GM23248 (cell line): ENCODE data around the gene SERPINI2. TPM values are rescaled to one million over a fixed set of nuclear protein-coding genes. Genes with fewer than 3 reads are reported as not detected.

Experiments
- DNase-seq: peaks from one replicate; pipeline ENCODE4 v3.0.0-alpha.2; 2015
- H2AFZ ChIP-seq: fragments of 200-600 bp; sonication (generic); 2 replicates; pipeline ENCODE4 v1.6.1; 2016; ENCODE audit warnings: antibody characterized with exemption
- H3F3A ChIP-seq: fragments of 200-600 bp; sonication (generic); 2 replicates; pipeline ENCODE4 v1.6.1; 2016; ENCODE audit warnings: mild to moderate bottlenecking, antibody characterized with exemption, mixed run types; ENCODE audit not compliant: insufficient read depth
- H3K27ac ChIP-seq: fragments of 200-600 bp; sonication (generic); 2 replicates; pipeline ENCODE4 v1.5.1; 2016; ENCODE audit warnings: mild to moderate bottlenecking
- H3K27me3 ChIP-seq: fragments of 200-600 bp; sonication (generic); replicated peaks from 2 replicates; pipeline ENCODE4 v1.6.1; 2016; ENCODE audit warnings: mild to moderate bottlenecking; ENCODE audit not compliant: insufficient read depth
- H3K36me3 ChIP-seq: fragments of 200-600 bp; sonication (generic); 2 replicates; pipeline ENCODE4 v1.6.1; 2016; ENCODE audit warnings: low read depth, mild to moderate bottlenecking
- H3K4me1 ChIP-seq: fragments of 200-600 bp; sonication (generic); 2 replicates; pipeline ENCODE4 v1.6.1; 2016; ENCODE audit warnings: mild to moderate bottlenecking; ENCODE audit not compliant: insufficient read depth
- H3K4me2 ChIP-seq: fragments of 200-600 bp; sonication (generic); one replicate; pipeline ENCODE4 v1.6.1; 2016; ENCODE audit warnings: mild to moderate bottlenecking; ENCODE audit not compliant: unreplicated experiment
- H3K4me3 ChIP-seq: fragments of 200-600 bp; sonication (generic); 2 replicates; pipeline ENCODE4 v1.5.1; 2016; ENCODE audit warnings: mild to moderate bottlenecking
- H3K79me2 ChIP-seq: fragments of 200-600 bp; sonication (generic); 2 replicates; pipeline ENCODE4 v1.6.1; 2016; ENCODE audit warnings: mild to moderate bottlenecking; ENCODE audit not compliant: insufficient read depth
- H3K9ac ChIP-seq: fragments of 200-600 bp; sonication (generic); 2 replicates; pipeline ENCODE4 v1.6.1; 2016; ENCODE audit warnings: mild to moderate bottlenecking
- H3K9me2 ChIP-seq: fragments of 200-600 bp; sonication (generic); 2 replicates; pipeline ENCODE4 v1.6.1; 2016; ENCODE audit warnings: mixed run types, mild to moderate bottlenecking, moderate library complexity; ENCODE audit not compliant: insufficient read depth
- H3K9me3 ChIP-seq: fragments of 200-600 bp; sonication (generic); one replicate; pipeline ENCODE4 v1.6.1; 2017; ENCODE audit warnings: low read depth
- H4K20me1 ChIP-seq: fragments of 200-600 bp; sonication (generic); 2 replicates; pipeline ENCODE4 v1.6.0; 2016; ENCODE audit not compliant: insufficient read depth
- EZH2 ChIP-seq: fragments of 200-600 bp; sonication (generic); IDR thresholded peaks from 2 replicates; pipeline ENCODE4 v1.6.1; 2018; ENCODE audit warnings: antibody characterized with exemption, mild to moderate bottlenecking; ENCODE audit not compliant: insufficient read depth, poor library complexity, severe bottlenecking
- EZH2phosphoT487 ChIP-seq: fragments of 200-600 bp; sonication (generic); IDR thresholded peaks from 2 replicates; pipeline ENCODE4 v1.6.1; 2018; ENCODE audit warnings: antibody characterized with exemption, moderate library complexity, mild to moderate bottlenecking, low read depth; ENCODE audit not compliant: insufficient read depth
- WGBS, 2 experiments: methylation state at CpG; one replicate each; pipeline ENCODE4 v1.1.6; 2015 to 2017; ENCODE audit warnings: low lambda C conversion rate in 2 of 2, low coverage in 1 of 2; ENCODE audit errors: missing lambda C conversion rate in 2 of 2; 5-methylcytosine and 5-hydroxymethylcytosine counted together
- in situ Hi-C: fragments of 300-500 bp; cut with MboI; formaldehyde crosslinking; loops from 2 replicates; pipeline ENCODE4 v1.15.0; 2020
- polyA plus RNA-seq: library from polyadenylated mRNA; unstranded; fragments of >200 nt; fragmentation: Nextera tagmentation; extraction: Ambion mirVana; gene quantifications from 2 replicates; pipeline ENCODE4 v1.2.1, GENCODE V29; 2016
- total RNA-seq: library from RNA; depleted of rRNA; stranded (reverse); fragments of >200 nt; shearing (Covaris generic); gene quantifications from 2 replicates; pipeline ENCODE4 v1.2.3, GENCODE V29; 2014

SERPINI2 gene
- total and polyA plus RNA-seq, 2 experiments from 2014 or later, result not detected

DNA sequence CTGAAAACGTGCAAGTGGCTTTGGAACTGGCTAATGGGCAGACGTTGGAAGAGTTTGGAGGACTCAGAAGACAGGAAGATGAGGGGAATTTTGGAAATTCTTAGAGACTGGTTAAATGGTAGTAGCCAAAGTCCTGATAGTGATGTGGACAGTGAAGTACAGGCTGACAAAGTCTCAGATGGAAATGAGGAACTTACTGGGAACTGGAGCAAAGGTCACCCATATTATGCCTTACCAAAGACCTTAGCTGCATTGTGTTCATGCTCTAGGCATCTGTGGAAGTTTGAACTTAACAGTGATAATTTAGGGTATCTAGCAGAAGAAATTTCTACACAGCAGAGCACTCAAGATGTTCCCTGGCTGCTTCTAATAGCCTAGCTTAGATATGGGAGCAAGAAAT, 28.6 kb upstream of the SERPINI2 start:
- H3K9me2 ChIP-seq, result no peaks in the 10 kb centered on the region
- H3K79me2 ChIP-seq, result no peaks in the 10 kb centered on the region
- WGBS, 2 experiments, result 0 to 6% methylated on average over 2 of the region's 2 CpGs
- no peak overlapping the region for H3K9ac ChIP-seq
- no peak for TF ChIP-seq EZH2
- no peak for TF ChIP-seq EZH2phosphoT487
- DNase-seq, result no peak
- H2AFZ ChIP-seq, result no peak overlapping the region
- no peaks in the 10 kb centered on the region for H3K4me1 ChIP-seq
- no peaks in the 10 kb centered on the region for H3K9me3 ChIP-seq
- H3K27me3 ChIP-seq, result no peaks in the 10 kb centered on the region
- H3F3A ChIP-seq, result no peaks in the 10 kb centered on the region
- no peaks in the 10 kb centered on the region for H3K36me3 ChIP-seq
- H3K4me2 ChIP-seq, result no peak overlapping the region
- H3K27ac ChIP-seq, result no peak overlapping the region
- in situ Hi-C loops, result no loop called here
- H3K4me3 ChIP-seq, result no peak overlapping the region
- no peaks in the 10 kb centered on the region for H4K20me1 ChIP-seq

- no peak overlapping the region for H3K4me2 ChIP-seq
- no peaks in the 10 kb centered on the region for H3K9me2 ChIP-seq
- H3K36me3 ChIP-seq, result no peaks in the 10 kb centered on the region
- no peaks in the 10 kb centered on the region for H3K27me3 ChIP-seq
- DNase-seq, result no peak
- H3F3A ChIP-seq, result no peaks in the 10 kb centered on the region
- WGBS, 2 experiments, result 24 to 28% methylated on average over 3 of the region's 3 CpGs
- H3K9ac ChIP-seq, result no peak overlapping the region
- no peaks in the 10 kb centered on the region for H4K20me1 ChIP-seq
- H2AFZ ChIP-seq, result no peak overlapping the region
- no peak overlapping the region for H3K4me3 ChIP-seq
- H3K9me3 ChIP-seq, result no peaks in the 10 kb centered on the region
- in situ Hi-C loops, result no loop called here
- H3K4me1 ChIP-seq, result no peaks in the 10 kb centered on the region
- H3K27ac ChIP-seq, result no peak overlapping the region
- TF ChIP-seq EZH2phosphoT487, result no peak
- TF ChIP-seq EZH2, result no peak
- H3K79me2 ChIP-seq, result no peaks in the 10 kb centered on the region
Measured at GRCh38 chr3:167501941-167502340, 28.1 kb upstream of the SERPINI2 start.

- Histone ChIP-seq H3K4me3 (no peak overlapping the region), H3K9me3 (no peaks in the 10 kb centered on the region), H3K27ac (no peak overlapping the region), H4K20me1 (no peaks in the 10 kb centered on the region), H3K4me1 (no peaks in the 10 kb centered on the region), H3K79me2 (no peaks in the 10 kb centered on the region), H3F3A (no peaks in the 10 kb centered on the region), H3K27me3 (no peaks in the 10 kb centered on the region), H3K36me3 (no peaks in the 10 kb centered on the region), H3K4me2 (no peak overlapping the region), H3K9ac (no peak overlapping the region), H3K9me2 (no peaks in the 10 kb centered on the region), H2AFZ (no peak overlapping the region)
- TF ChIP-seq EZH2phosphoT487, result no peak
- no peak for TF ChIP-seq EZH2
- 49 to 58% methylated on average over 7 of the region's 7 CpGs for WGBS, 2 experiments
- in situ Hi-C loops, result no loop called here
- DNase-seq, result no peak
Measured at GRCh38 chr3:167497903-167498302, 24.1 kb upstream of the SERPINI2 start.

GRCh38 chr3:167493244-167493643, 19.4 kb upstream of the SERPINI2 start:
- no peaks in the 10 kb centered on the region for H3K27me3 ChIP-seq
- no peaks in the 10 kb centered on the region for H3K4me1 ChIP-seq
- WGBS, 2 experiments, result 14 to 29% methylated on average over 3 of the region's 3 CpGs
- DNase-seq, result peak; percentile 2
- H3F3A ChIP-seq, result no peaks in the 10 kb centered on the region
- H3K4me3 ChIP-seq, result no peak overlapping the region
- in situ Hi-C loops, result no loop called here
- no peak overlapping the region for H2AFZ ChIP-seq
- no peaks in the 10 kb centered on the region for H3K9me2 ChIP-seq
- H3K4me2 ChIP-seq, result no peak overlapping the region
- no peaks in the 10 kb centered on the region for H3K9me3 ChIP-seq
- no peaks in the 10 kb centered on the region for H4K20me1 ChIP-seq
- no peaks in the 10 kb centered on the region for H3K36me3 ChIP-seq
- H3K79me2 ChIP-seq, result no peaks in the 10 kb centered on the region
- no peak for TF ChIP-seq EZH2phosphoT487
- no peak for TF ChIP-seq EZH2
- H3K27ac ChIP-seq, result no peak overlapping the region
- H3K9ac ChIP-seq, result no peak overlapping the region

GRCh38 chr3:167491621-167492020, 17.8 kb upstream of the SERPINI2 start:
- no peak overlapping the region for H3K4me3 ChIP-seq
- no peaks in the 10 kb centered on the region for H3K4me1 ChIP-seq
- H3K9me3 ChIP-seq, result no peaks in the 10 kb centered on the region
- H2AFZ ChIP-seq, result no peak overlapping the region
- TF ChIP-seq EZH2phosphoT487, result no peak
- H3K27me3 ChIP-seq, result no peaks in the 10 kb centered on the region
- H3K79me2 ChIP-seq, result no peaks in the 10 kb centered on the region
- no peak for DNase-seq
- H4K20me1 ChIP-seq, result no peaks in the 10 kb centered on the region
- in situ Hi-C loops, result no loop called here
- no peak overlapping the region for H3K9ac ChIP-seq
- H3K9me2 ChIP-seq, result no peaks in the 10 kb centered on the region
- H3K27ac ChIP-seq, result no peak overlapping the region
- no peak overlapping the region for H3K4me2 ChIP-seq
- H3F3A ChIP-seq, result no peaks in the 10 kb centered on the region
- H3K36me3 ChIP-seq, result no peaks in the 10 kb centered on the region
